Natural killer cell (primary cell): ENCODE data around the gene CDH18. TPM values are rescaled to one million over a fixed set of nuclear protein-coding genes. Genes with fewer than 3 reads are reported as not detected.

Experiments used
- ATAC-seq, 3 donors: fragments of 150-1000 bp in 2 of 3; fragments of 200-7000 bp in 1 of 3; cut with Tn5 transposase; 1 replicate in 1 of 3; 2 replicates in 2 of 3; pipeline ENCODE4 v1.10.0; 2021; ENCODE audit warnings: mild to moderate bottlenecking in 2 of 3, moderate library complexity in 2 of 3
- DNase-seq, 2 donors: peaks; one replicate each; pipeline versions ENCODE4 v3.0.0 to v3.0.0-alpha.2; 2013 to 2021; ENCODE audit warnings: mixed read lengths in 1 of 2
- H3K27ac ChIP-seq: one replicate; pipeline ENCODE4 v1.5.1; 2013; ENCODE audit warnings: mild to moderate bottlenecking, low read length
- H3K27me3 ChIP-seq: one replicate; pipeline ENCODE4 v1.6.1; 2013; ENCODE audit warnings: low read length; ENCODE audit not compliant: control insufficient read depth, insufficient read depth
- H3K36me3 ChIP-seq: one replicate; pipeline ENCODE4 v1.6.1; 2013; ENCODE audit warnings: low read length; ENCODE audit not compliant: control insufficient read depth, insufficient read depth
- H3K4me1 ChIP-seq: one replicate; pipeline ENCODE4 v1.6.1; 2013; ENCODE audit warnings: low read length; ENCODE audit not compliant: control insufficient read depth, insufficient read depth
- H3K4me3 ChIP-seq: one replicate; pipeline ENCODE4 v1.5.1; 2013; ENCODE audit warnings: low read length
- H3K9me3 ChIP-seq: one replicate; pipeline ENCODE4 v1.6.1; 2013; ENCODE audit warnings: low read length; ENCODE audit not compliant: control insufficient read depth, insufficient read depth
- H3K27ac Mint-ChIP-seq, 2 donors: one replicate each; pipeline ENCODE4 v1.8.0; 2022; ENCODE audit warnings: mild to moderate bottlenecking in 2 of 2, mixed read lengths in 2 of 2, moderate library complexity in 1 of 2
- H3K27me3 Mint-ChIP-seq, 2 donors: one replicate each; pipeline ENCODE4 v1.8.0; 2022; ENCODE audit warnings: low read depth in 2 of 2, mixed read lengths in 2 of 2
- H3K36me3 Mint-ChIP-seq: one replicate; pipeline ENCODE4 v1.8.0; 2022; ENCODE audit warnings: mixed read lengths
- H3K4me1 Mint-ChIP-seq, 2 donors: one replicate each; pipeline ENCODE4 v1.8.0; 2022; ENCODE audit warnings: mixed read lengths in 2 of 2
- H3K4me3 Mint-ChIP-seq: one replicate; pipeline ENCODE4 v1.8.0; 2022; ENCODE audit warnings: mild to moderate bottlenecking, moderate library complexity, mixed read lengths
- H3K9me3 Mint-ChIP-seq, 2 donors: one replicate each; pipeline ENCODE4 v1.8.0; 2022; ENCODE audit warnings: mixed read lengths in 2 of 2
- WGBS: methylation state at CpG from one replicate; pipeline ENCODE4 v1.1.7; 2013; ENCODE audit warnings: missing lambda C conversion rate; ENCODE audit not compliant: insufficient coverage; 5-methylcytosine and 5-hydroxymethylcytosine counted together
- intact Hi-C: fragments of 100-400 bp; cut with micrococcal nuclease; formaldehyde crosslinking; loops from one replicate; pipeline ENCODE4 v1.14.2; 2022
- total RNA-seq, 4 donors: library from RNA; stranded (reverse); fragments of 120-200 nt in 1 of 4; gene quantifications; one replicate each; pipeline versions ENCODE4 v1.2.3 to v1.2.4, GENCODE V29; 2013 to 2022
- TF ChIP-seq, protein P1 (sequence below): fragments of 200-600 bp; IDR thresholded peaks from one replicate; pipeline ENCODE4 v1.8.0; 2022; ENCODE audit warnings: antibody characterized with exemption

CDH18 gene
- total RNA-seq, 3 donors from 2014 or later (not counting 1 experiment from before 2014, with no cell fraction given), result not detected

GRCh38 chr5:19891658-19892057, 96.3 kb downstream of the CDH18 start:
- Histone ChIP-seq H3K4me1 (no peaks in the 10 kb centered on the region), H3K4me3 (no peak overlapping the region), H3K27me3 (no peaks in the 10 kb centered on the region), H3K36me3 (no peaks in the 10 kb centered on the region), H3K9me3 (no peaks in the 10 kb centered on the region), H3K27ac (no peak overlapping the region)
- peaks cover 11 to 13% of the 10 kb centered on the region in 2 donors for H3K9me3 Mint-ChIP-seq
- H3K27me3 Mint-ChIP-seq, result no peaks in the 10 kb centered on the region
- H3K4me3 Mint-ChIP-seq, result no peak overlapping the region
- ATAC-seq (no peak), DNase-seq (no peak)
- intact Hi-C loops, result no loop called here
- no peaks in the 10 kb centered on the region for H3K36me3 Mint-ChIP-seq
- H3K4me1 Mint-ChIP-seq, result no peaks in the 10 kb centered on the region
- 71% methylated on average over 1 of the region's 1 CpG for WGBS
- no peak overlapping the region for H3K27ac Mint-ChIP-seq
- TF ChIP-seq, protein P1, sequence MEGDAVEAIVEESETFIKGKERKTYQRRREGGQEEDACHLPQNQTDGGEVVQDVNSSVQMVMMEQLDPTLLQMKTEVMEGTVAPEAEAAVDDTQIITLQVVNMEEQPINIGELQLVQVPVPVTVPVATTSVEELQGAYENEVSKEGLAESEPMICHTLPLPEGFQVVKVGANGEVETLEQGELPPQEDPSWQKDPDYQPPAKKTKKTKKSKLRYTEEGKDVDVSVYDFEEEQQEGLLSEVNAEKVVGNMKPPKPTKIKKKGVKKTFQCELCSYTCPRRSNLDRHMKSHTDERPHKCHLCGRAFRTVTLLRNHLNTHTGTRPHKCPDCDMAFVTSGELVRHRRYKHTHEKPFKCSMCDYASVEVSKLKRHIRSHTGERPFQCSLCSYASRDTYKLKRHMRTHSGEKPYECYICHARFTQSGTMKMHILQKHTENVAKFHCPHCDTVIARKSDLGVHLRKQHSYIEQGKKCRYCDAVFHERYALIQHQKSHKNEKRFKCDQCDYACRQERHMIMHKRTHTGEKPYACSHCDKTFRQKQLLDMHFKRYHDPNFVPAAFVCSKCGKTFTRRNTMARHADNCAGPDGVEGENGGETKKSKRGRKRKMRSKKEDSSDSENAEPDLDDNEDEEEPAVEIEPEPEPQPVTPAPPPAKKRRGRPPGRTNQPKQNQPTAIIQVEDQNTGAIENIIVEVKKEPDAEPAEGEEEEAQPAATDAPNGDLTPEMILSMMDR, result no peak

- Mint-ChIP-seq H3K4me1 (no peaks in the 10 kb centered on the region), H3K27ac (no peak overlapping the region), H3K27me3 (no peaks in the 10 kb centered on the region), H3K9me3 (peaks cover 2 to 8% of the 10 kb centered on the region in 2 donors), H3K4me3 (no peak overlapping the region), H3K36me3 (no peaks in the 10 kb centered on the region)
- no peak overlapping the region for H3K27ac ChIP-seq
- ATAC-seq, result no peak
- no peak for DNase-seq
- intact Hi-C loops, result no loop called here
- no peaks in the 10 kb centered on the region for H3K36me3 ChIP-seq
- no peaks in the 10 kb centered on the region for H3K27me3 ChIP-seq
- H3K9me3 ChIP-seq, result no peaks in the 10 kb centered on the region
- H3K4me3 ChIP-seq, result no peak overlapping the region
- TF ChIP-seq, protein P1, result no peak
- 92% methylated on average over 3 of the region's 7 CpGs for WGBS
- H3K4me1 ChIP-seq, result no peaks in the 10 kb centered on the region
These were observed 101.7 kb downstream of the CDH18 start for GRCh38 chr5:19886123-19886917.

DNA sequence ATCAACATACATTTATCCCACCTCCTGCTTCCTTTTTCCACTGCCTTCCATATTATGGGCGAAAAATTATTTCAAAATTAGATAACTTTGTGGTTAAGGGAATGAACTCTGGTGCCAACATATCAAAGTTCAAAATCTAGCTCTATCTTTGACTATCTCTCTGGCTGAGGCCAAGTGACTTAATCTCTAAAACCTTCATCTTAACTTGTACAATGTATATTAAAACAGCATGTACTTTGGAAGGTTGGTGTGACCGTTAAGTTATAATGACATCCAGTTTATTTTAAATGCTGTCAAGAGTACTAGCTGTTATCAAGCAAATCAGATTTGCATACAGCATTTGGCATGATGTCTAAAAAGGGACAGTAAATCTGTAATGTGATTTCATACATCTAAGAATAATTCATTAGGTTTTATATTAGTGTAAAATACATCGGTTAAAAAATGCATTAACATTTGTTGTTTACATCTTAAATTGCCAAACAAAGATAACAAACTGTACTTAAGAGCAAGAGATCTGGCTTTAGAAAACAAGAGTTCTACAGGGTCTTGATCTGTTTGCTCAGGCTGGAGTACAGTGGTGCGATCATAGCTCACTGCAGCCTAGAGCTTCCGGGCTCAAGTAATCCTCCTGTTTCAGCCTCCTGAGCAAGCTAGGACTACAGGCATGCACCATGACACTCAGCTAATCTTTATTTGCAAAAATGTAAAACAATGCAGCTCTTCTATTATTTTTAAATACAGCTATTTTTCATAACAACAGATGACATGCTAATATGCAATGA, 102.8 kb downstream of the CDH18 start:
- ATAC-seq, result no peak
- WGBS, result 93% methylated on average over 3 of the region's 5 CpGs
- no peak for DNase-seq

More for the DNA sequence above, 102.8 kb downstream of the CDH18 start:
- H3K9me3 Mint-ChIP-seq, result peaks cover 0 to 8% of the 10 kb centered on the region in 2 donors
- no peaks in the 10 kb centered on the region for H3K27me3 Mint-ChIP-seq
- no peaks in the 10 kb centered on the region for H3K9me3 ChIP-seq
- H3K27ac Mint-ChIP-seq, result no peak overlapping the region
- TF ChIP-seq, protein P1, result no peak
- H3K4me1 Mint-ChIP-seq, result no peaks in the 10 kb centered on the region
- H3K27ac ChIP-seq, result no peak overlapping the region
- no peaks in the 10 kb centered on the region for H3K4me1 ChIP-seq
- intact Hi-C loops, result no loop called here
- no peaks in the 10 kb centered on the region for H3K36me3 ChIP-seq
- H3K27me3 ChIP-seq, result no peaks in the 10 kb centered on the region
- H3K4me3 Mint-ChIP-seq, result no peak overlapping the region
- H3K36me3 Mint-ChIP-seq, result no peaks in the 10 kb centered on the region
- no peak overlapping the region for H3K4me3 ChIP-seq
